Esophagus mucosa (tissue), 1 donor: ENCODE measurements around the gene SYCE1L. TPM values are rescaled to one million over a fixed set of nuclear protein-coding genes. Genes with fewer than 3 reads are reported as not detected.
"Not testable (repeated sequence)": the region's sequence is repeated elsewhere in the genome, so short reads cannot be mapped to it uniquely, and the experiment has no call there.

ENCODE experiments used
- ATAC-seq: fragments of 200-7000 bp; cut with Tn5 transposase; one replicate; pipeline ENCODE4 v1.9.1; 2020
- total RNA-seq: library from RNA; stranded (reverse); gene quantifications from one replicate; pipeline ENCODE4 v1.2.4, GENCODE V29; 2023
- donor health status: DM: yes; HTN: yes; CAD: no.

SYCE1L gene
- total RNA-seq, 1 donor from 2014 or later: 6.0 TPM

DNA sequence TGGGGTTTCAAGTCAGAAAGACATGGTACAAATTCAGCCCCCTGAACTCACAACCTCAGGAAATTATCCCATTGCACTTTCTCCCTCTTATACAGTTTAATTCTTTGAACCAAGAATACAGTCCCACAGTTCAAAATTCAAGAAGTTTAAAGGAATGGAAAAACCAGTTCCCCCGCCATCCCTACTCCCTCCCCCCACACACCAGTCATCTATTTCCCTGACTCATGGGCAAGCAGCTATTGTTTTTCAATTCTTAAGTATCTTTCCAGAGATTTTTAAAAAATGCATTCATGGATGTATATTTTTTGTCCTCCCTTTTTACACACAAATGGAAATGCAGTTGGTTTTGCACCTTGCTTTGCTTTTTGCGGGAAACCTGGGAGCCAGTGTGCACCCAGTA is 7.3 kb downstream of the SYCE1L start:
- ATAC-seq: no peak

DNA sequence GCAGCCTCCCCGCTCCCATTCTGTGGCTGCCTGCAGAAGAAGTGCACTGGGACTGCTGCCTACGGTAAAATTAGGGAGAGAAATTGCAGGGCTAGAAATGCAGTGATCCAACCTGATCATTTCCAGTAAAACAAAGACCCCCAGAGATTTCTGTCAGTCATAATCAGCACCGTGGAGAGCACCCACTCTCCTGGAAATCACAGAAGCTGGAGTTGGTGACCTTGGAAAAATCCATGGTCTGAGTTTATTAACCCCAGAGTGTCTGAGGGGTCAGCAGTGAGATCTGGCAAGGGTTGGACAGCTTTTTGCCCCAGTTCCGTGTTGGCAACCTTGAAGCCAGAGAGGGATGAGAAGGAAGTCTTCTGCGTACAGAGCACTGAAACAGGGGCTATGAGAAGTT is 7.8 kb downstream of the SYCE1L start:
- no peak for ATAC-seq

DNA sequence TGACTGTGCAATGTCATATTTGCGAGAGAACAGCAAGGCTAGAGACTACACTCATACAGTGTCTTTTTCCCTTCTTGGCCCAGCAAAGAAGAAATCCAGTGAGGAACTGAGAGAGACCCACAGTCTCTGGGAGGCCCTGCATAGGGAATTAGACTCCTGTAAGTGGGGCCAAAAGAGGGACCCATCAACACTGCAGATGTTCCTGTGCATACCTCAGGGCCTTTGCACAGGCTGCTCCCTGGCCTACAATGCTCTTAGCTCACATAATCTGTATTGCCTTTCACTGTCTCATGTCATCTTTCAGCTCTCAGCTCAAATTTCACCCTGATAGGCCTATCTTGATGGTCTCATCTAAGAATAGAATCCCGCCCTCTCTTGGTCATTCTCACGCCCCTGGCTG is 9.2 kb downstream of the SYCE1L start:
- no peak for ATAC-seq

DNA sequence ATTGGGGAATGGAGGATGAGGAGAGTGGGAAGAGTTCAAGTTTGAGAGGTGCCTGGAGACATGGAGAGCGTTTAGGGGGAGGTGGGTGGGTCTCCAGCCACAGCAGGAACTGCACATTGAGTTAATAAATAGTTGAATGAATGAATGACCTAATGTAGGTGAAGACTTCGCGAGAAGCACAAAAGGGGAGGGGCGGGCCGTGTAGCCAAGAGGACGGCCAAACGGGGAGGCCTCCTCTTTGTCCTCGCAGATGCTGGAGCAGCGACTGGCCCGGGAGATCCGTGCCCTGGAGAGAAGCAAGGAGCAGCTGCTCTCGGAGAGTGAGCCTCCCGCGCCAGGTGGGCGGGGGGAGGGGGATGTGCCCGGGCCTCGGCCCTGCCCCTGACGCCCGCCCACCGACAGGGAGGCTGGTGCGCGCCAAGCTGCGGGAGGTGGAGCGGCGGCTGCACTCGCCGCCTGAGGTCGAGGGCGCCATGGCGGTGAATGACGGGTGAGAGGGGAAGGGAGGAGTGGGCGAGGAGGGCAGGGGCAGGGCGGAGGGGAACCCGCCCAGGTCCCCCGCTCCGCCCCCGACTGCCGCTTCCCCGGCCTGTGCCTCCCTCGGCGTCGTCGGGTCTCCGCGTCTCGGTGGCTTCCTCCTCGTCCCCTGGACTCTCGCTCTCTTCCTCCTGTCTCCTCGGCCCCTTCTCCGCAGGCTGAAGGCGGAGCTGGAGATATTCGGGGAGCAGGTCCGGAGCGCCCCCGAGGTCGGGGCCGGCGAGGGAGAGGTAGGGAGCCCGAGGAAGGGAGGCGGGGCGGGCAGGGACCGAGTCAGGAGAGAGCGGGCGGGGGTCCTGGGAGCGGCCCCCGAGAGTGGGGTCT is 12.9 kb downstream of the SYCE1L start:
- ATAC-seq: peak; percentile 53

DNA sequence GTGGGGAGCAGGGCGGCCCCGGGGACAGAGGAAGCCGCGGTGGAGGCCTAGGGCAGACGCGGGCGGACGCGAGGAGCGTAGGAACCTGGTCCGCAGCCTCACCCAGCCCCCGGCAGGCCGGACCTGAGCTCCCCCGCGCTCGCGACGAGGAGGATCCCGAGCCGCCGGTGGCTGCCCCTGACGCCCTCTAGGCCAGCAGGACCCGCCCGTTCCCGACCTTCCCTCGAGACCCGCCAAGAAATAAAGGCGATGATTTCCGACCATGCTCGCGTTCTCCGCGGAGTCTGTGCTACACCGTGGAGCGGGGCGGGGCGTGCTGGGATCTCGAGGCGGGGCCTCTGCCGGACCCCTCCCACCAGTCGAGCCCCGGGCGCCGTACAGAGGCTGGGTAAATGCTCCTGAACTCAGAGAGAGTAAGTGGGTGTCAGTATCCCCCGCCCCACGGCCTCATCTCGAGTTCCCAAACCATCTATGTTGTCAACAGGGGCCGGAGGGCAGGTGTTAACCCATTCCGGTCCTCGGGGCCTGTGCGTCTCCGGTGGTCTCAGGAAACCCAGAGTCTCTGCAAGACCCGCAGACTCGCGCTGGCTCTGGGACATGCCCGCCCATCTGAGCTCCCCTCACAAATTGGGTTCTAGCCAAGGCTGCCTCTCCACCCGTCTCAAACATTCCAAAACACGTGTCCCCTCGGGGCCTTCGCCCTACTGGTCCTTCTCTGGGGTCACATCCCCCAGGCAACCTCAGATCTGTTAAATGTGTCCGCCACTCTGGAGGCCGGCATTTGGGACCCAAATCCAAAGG is 13.7 kb downstream of the SYCE1L start:
- ATAC-seq: peak; percentile 86

DNA sequence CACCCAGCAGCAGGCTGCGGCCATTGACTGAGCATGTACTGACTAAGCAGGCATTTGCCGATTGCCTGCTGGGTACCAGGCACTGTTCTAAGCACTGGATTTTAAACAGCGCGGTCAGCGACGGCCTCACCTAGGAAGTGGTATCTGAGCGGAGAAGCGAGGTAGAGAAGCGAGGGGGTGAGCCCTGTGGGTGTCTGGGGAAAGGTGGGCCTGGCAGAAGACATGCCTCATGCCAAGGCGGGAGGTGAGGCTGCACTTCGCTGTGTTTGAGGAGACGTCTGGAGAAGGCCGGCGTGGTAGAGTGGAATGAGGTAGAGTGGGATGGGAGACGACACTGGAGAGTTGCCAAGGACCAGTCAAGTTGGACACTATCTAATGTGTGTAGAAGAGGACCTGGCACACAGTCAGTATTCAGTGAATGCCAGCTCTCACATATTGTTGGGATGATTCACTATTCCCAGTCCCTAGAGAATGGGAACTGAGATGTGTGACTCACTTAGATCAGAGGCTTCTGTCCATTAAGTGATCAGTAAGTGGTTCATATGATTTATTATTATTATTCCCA is 14.4 kb downstream of the SYCE1L start:
- peak; percentile 79 for ATAC-seq

DNA sequence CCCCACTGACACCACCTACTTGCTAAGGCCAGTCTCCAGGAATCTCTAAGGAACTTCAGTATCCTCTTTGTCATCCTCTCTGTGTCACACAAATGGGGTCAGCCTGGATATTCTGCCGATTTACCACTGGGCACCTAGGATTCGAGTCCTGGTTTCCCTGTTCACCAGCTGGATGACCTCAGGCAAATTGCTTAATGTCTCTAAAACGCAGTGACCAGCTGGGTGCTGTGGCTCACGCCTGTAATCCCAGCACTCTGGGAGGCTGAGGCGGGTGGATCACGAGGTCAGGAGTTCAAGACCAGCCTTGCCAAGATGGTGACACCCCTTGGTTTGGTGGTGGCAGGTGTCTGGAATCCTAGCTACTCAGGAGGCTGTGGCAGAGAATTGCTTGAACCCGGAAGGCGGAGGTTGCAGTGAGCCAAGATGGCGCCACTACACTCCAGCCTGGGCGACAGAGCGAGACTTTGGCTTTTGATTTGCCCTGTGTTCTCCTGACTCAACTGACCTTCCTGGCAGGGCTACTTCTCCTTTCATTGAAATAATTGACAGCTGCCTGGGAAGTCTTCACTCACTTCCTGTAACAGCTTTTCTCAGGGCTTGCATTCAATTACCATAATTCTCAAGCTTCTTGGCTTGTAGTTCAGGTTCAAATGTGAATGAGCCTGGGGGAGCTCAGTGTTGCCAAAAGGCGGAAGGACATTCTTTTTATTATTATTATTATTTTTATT is 15.4 kb downstream of the SYCE1L start:
- no peak for ATAC-seq

DNA sequence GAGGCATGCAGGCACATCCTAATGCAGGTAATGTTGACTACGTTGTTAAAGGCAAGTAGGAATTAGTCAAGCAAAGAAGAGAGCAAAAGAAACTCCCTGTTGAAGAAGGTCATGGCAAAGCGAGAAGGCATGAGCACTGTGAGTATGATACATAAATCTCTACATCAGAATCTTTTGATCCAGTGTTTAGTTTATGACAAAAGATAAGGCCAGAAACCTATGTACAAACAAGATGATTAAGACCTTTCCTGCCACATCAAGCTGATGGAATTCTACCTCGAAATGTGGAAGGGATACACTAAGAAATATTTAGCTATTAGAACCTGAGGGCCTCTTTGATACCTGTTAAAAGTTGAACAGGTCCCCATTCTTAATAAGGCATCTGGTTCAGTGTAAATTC is 20.2 kb downstream of the SYCE1L start:
- no peak for ATAC-seq

DNA sequence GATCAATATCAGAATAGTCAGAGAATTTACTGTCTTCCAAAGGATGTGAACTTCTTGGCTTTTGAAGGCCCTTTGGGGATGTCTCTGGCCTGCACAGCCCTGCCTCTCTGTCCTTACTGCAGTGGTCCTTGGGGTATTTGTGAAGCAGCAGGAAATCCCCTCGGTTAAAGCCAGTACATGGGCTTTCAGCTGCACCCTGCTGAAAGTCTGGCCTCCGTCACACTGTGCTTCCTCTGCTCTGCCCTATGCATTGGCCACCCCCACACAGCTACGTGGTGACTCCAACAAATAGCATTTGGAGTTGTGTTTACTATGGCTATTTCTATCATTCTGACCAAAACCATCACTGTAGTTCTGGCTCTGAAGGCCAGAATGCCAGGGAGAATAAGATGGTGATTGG is 21.2 kb downstream of the SYCE1L start:
- no peak for ATAC-seq

DNA sequence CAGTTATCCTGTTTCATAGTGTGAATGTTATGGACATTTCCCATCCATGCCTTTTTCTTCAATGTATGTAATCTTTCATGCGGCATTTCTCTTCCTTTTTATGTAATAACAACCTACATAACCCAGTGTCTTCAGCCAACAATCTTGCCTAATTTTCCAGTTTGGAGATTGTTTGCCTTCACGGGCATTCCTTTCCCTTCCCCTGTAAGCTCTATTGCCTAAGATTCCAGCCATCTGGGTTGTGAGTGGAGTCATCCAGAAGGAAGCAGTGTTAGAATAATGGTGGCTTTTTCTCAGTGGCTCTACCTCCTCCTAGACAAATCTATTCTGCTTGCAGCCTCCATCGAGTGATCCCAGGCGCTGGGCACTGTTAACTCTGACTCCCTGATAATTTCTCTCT is 22.3 kb downstream of the SYCE1L start:
- ATAC-seq: no peak

DNA sequence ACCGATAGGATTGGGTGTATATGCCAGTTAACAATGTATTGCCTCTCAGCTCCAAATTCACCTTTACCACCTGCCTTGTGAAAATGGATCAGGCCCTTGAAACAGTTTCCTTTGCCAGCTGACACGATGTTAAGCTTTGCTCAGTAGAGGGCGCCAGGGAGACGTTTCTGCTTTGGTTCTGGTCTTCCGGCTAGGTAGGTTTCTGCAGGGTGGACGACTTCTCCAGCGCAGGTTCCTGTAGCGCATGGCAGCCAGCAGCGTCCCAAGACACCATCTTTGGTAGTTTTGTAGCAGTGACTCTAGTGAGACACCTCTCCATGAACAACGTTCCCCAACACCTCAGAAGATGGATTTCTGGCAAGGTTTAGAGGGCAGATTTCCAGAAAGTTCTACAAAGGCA is 24.0 kb downstream of the SYCE1L start:
- ATAC-seq: no peak

DNA sequence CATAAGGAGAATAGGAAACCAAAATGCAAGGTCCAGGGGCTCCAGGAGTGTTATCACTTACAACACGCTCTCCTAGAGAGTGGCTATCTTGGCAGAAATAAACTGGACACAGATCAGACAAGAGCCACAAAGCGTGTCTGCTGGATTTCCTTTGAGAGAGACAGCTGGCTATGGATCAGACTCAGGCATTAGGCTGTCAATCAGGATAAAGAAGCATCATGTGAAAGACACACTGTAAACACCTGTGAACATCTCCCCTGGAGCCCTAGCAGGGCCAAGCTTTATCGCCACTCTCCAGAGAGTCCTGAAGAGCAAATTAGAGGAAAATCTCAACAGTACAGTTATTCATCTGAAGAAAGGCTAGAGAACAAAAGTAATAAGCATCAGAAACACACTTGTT is 26.0 kb downstream of the SYCE1L start:
- no peak for ATAC-seq

DNA sequence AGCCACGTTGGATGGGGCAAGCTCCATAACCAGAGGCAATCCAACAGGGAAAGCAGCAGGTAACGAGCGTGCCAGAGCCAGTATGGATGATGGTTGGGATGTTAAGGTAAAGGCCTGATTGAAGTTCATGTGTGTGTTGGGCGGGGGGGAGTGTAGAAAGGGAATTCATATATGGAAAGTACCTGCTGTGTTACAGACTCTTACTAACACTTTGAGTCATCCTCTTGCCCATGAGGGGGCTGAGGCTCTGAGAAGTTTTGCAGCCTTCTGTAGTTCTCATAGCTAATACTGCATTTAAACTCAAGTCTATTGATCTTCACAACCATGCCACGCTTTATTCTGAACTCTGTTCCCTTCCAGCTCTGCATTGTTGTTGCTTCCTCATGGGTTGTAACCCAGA is 28.5 kb downstream of the SYCE1L start:
- ATAC-seq: no peak

DNA sequence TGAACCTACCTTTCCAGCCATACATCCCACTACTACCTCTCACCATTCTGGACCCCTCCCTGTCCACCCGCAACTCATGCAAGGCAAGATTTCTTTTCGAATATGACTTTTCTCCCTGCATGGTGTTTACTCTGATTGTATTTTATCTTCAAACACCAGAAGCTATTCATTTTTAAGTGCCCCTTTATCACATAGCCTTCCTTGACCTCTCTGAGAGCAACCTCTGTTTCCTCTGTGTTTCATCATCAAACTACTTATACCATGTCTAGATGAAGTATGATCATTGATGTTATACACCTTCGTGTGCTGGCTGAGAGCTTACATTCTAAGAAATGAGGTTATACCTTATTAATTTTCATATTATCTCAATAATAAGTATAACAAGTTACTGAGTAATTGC is 31.8 kb downstream of the SYCE1L start:
- no peak for ATAC-seq

DNA sequence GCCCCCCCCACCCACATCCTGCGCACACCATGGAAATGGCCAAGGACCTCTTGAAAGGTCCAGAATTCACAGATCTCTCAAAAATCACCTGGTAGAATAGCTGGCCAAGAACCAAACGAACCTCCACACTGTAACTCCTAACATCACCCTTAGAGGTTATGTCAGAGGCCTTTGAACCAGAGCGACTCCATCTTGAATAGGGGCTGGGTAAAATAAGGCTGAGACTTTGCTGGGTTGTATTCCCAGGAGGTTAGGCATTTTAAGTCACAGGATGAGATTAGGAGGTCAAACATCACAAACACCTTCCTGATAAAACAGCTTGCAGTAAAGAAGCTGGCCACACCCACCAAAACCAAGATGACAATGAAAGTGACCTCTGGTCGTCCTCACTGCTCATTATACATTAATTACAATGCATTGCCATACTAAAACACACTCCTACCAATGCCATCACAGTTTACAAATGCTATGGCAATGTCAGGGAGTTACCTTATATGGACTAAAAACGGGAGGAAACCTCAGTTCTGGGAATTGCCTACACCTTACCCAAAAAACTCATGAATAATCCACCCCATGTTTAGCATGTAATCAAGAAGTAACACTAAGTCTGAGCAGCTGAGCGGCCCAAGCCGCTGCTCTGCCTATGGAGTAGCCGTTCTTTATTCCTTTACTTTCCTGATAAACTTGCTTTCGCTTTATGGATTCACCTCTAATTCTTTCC is 34.8 kb downstream of the SYCE1L start:
- ATAC-seq: no peak

DNA sequence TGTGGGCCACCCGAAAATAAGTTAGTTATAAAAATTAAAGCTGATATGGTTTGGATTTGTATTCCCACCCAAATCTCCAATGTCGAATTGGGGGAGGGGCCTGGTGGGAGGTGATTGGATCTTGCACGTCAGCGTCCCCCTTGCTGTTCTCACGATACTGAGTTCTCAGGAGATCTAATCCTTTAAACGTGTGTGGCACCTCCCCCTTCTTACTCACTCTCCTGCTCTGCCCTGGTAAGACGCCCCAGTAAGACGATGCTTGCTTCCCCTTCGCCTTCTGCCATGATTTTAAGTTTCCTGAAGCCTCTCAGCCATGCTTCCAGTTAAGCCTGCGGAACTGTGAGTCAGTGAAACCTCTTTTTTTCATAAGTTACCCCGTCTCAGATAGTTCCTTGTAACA is 35.4 kb downstream of the SYCE1L start:
- peak; percentile 41 for ATAC-seq

DNA sequence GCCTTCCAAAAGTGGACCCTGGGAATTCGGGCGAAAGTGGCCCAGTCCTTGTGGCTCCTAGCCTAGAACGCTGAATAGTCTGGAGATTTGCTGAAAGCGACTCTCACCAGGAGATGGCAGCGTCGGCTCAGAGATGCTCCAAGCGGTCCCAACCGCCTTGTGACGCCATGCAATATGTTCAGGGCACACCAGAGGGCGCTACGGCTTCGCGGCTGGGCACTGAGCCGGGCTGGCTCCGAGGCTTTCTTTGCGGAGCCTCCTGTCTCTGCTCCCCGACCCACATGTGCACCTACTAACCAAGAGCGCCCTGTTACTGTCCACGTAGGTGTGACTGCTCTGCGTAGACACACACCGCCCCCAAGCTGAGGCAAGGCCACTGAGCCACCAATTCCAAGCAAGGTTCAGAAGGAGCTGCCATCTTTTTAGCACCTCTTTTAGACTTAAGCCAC is 36.9 kb downstream of the SYCE1L start:
- ATAC-seq: peak; percentile 100

DNA sequence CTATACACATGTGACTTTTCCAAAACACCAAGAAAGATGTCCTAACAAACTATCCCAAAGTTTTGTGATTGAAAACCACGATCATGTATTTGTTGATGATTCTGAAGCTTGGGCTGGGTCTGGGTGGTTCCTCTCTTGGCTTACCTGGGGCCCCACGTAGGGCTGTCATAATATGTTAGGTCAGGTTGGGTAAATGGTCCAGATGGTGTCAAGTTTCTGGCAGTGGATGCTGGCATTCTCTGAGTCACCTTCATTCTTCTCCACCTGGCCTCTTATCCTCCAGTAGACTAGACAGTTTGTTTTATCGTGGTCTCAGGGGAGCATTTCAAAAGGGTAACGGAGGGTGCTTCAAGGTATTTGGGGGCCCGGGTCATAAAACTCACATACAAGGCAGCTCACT is 39.4 kb downstream of the SYCE1L start:
- no peak for ATAC-seq

DNA sequence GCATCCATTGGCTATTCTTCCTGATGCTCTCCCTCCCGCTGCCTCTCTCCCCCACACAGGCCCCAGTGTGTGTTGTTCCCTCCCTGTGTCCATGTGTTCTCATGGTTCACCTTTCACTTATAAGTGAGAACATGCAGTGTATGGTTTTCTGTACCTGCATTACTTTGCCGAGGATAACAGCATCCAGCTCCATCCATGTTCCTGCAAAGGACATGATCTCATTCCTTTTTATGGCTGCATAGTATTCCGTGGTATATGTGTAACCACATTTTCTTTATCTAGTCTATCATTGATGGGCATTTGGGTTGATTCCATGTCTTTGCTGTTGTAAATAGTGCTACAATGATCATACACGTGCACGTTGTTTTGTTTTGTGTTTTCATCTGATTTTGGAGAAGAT is 43.3 kb downstream of the SYCE1L start:
- not testable (repeated sequence) for ATAC-seq

DNA sequence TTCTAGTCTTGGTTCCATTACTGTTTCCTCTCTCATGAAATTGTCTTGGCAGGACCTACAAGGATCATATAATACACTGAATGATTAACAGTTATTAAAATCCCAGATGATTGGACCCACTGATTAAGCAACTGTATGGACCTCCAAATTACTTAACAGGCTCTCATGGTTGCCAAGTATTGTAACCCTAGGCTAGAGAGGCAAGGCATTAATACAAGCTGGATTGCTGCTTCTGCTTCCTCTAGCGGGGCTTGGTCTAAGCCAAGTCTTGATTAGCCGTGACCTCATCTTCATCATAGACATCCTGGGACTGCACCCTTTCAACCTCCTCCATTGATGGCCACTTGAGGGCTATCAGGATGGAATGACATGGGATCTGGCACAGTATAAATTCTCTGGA is 46.9 kb downstream of the SYCE1L start:
- no peak for ATAC-seq

DNA sequence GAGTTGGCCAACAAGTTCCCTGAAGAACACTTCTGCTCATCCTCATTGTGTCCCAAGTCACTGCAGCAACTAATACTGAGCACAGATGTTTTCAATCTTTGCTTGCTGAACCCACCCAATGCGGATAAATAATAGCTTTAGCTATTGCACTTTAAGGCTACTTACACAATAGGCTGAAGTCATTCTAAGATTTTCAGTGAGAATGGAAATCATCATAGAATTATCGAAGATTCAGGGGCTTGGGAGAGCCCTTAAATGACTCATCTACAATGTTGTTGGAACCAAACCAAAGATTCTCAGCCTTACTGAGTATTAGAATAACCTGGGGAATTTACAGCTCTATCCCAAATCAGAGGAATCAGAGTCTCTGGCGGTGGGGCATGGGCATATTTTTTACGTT is 51.2 kb downstream of the SYCE1L start:
- ATAC-seq: no peak
